Measurements from ENCODE around the gene DTNB. TPM values are rescaled to one million over a fixed set of nuclear protein-coding genes. Genes with fewer than 3 reads are reported as not detected.
A peak's percentile ranks its signal among the peaks of the same experiment; 100 is the strongest.

DTNB gene
- polyA plus RNA-seq, 1 experiment: 12.5 TPM

GRCh38 chr2:25328152-25329085 is 345.0 kb downstream of the DTNB start:
- Histone ChIP-seq H3K4me3 (ENCODE audit: low read depth, low read length) (no peak overlapping the region), H3K9me3 (ENCODE audit: control insufficient read depth, insufficient read depth, low read length) (peaks cover 18% of the 10 kb centered on the region), H3K27ac (ENCODE audit: low read depth, low read length) (no peak overlapping the region), H3K27me3 (ENCODE audit: control insufficient read depth, insufficient read depth, low read length) (no peaks in the 10 kb centered on the region)
- DNase-seq (ENCODE audit: low read depth, low spot score): no peak
- no peak for TF ChIP-seq CTCF (IDR thresholded peaks at IDR 0.05; ENCODE audit: low read depth, low read length)
- ChIA-PET POLR2A (no interaction called here), CTCF (interaction anchor here (1.8 kb wide), 1 partner anchor 34 kb away, joined by 9 read pairs; no protein-coding TSS in a partner anchor)

Small RNA genes within 50 kb of the gene (small RNA-seq; reads per million reads assigned to genes)
- gene MIR1301 (ENCODE audit: insufficient read length, low read depth) (5.1 reads per million, percentile 51 among the genes with 10 or more reads in this experiment), gene RF00019 (ENCODE audit: insufficient read length, low read depth) (not detected)

Other genes with a start within 250 kb of the DTNB start
- gene ASXL2, start 204.9 kb upstream of the DTNB start, polyA plus RNA-seq (2011; rRNA removed): 12.5 and 14.0 TPM in 2 replicates

Data from AG04450 (cell line).